H1 (cell line): Measurements from ENCODE around the gene PKP3. TPM values are rescaled to one million over a fixed set of nuclear protein-coding genes. Genes with fewer than 3 reads are reported as not detected.

ENCODE experiments used
- ATF2 ChIP-seq: IDR thresholded peaks from 2 replicates; pipeline ENCODE4 v1.6.1; 2012; ENCODE audit warnings: low read length, inconsistent platforms
- MAFK ChIP-seq: IDR thresholded peaks from 2 replicates; pipeline ENCODE4 v1.6.1; 2012; ENCODE audit warnings: low read depth, mild to moderate bottlenecking, improper control_type of control experiment, low read length
- POLR2AphosphoS5 ChIP-seq: IDR thresholded peaks from 2 replicates; pipeline ENCODE4 v1.6.1; 2011; ENCODE audit warnings: low read depth, low read length
- SIX5 ChIP-seq: IDR thresholded peaks from 2 replicates; pipeline ENCODE4 v1.6.1; 2011; ENCODE audit warnings: mild to moderate bottlenecking, low read depth, low read length
- polyA plus RNA-seq, 7 experiments: library from polyadenylated mRNA; depleted of rRNA in 3 of 7; stranded (reverse) in 5 of 7; unstranded in 2 of 7; fragments of >200 nt in 5 of 7; fragments of 200-250 nt in 2 of 7; gene quantifications; 1 replicate in 5 of 7; 2 replicates in 1 of 7; 4 replicates in 1 of 7; pipeline versions ENCODE4 v1.2.1 to v1.2.3, GENCODE V29; 2011 to 2013; ENCODE audit warnings: missing spikeins in 2 of 7, mixed read lengths in 2 of 7
- total RNA-seq: library from RNA; stranded (reverse); fragmentation: NEBNext Ultra II Directional; extraction: Animal tissue kit (Norgen Biotek cat#: 25700); gene quantifications from 2 replicates; pipeline ENCODE4 v1.2.1, GENCODE V29; 2021

Gene PKP3
- total and polyA plus RNA-seq, 2 of the 8 experiments (the other 6 are each of a cell fraction or from before 2014, with no cell fraction given): 16.7 to 28.7 TPM

- TF ChIP-seq ATF2: no peak
- no peak for TF ChIP-seq MAFK
- no peak for TF ChIP-seq SIX5
- TF ChIP-seq POLR2AphosphoS5: no peak
Observed at GRCh38 chr11:453564-453963, 59.6 kb downstream of the PKP3 start (continued).
